Measurements from ENCODE around the gene ANKRD33B.
"Not testable (repeated sequence)": the region's sequence is repeated elsewhere in the genome, so short reads cannot be mapped to it uniquely, and the experiment has no call there.

ANKRD33B gene

GRCh38 chr5:10556289-10556807 is 7.5 kb upstream of the ANKRD33B start:
- DNase-seq (ENCODE audit: extremely low read depth in 1 of 2, low read depth in 1 of 2): no peak

GRCh38 chr5:10556893-10557746 is 6.8 kb upstream of the ANKRD33B start:
- no peak for DNase-seq (ENCODE audit: extremely low read depth in 1 of 2, low read depth in 1 of 2)

GRCh38 chr5:10559151-10559550 is 4.7 kb upstream of the ANKRD33B start:
- no peak for DNase-seq (ENCODE audit: extremely low read depth in 1 of 2, low read depth in 1 of 2)

GRCh38 chr5:10559871-10560270 is 4.0 kb upstream of the ANKRD33B start:
- no peak for DNase-seq (ENCODE audit: extremely low read depth in 1 of 2, low read depth in 1 of 2)

- DNase-seq (ENCODE audit: extremely low read depth in 1 of 2, low read depth in 1 of 2): no peak
Observed at GRCh38 chr5:10562201-10563109, 1.4 kb upstream of the ANKRD33B start.

GRCh38 chr5:10563110-10563944 is 543 bp upstream of the ANKRD33B start:
- DNase-seq (ENCODE audit: extremely low read depth in 1 of 2, low read depth in 1 of 2): peak; percentile 25 to 33

GRCh38 chr5:10564838-10565784 is 1.2 kb downstream of the ANKRD33B start:
- no peak for DNase-seq (ENCODE audit: extremely low read depth in 1 of 2, low read depth in 1 of 2)

- DNase-seq (ENCODE audit: extremely low read depth in 1 of 2, low read depth in 1 of 2): no peak
Observed at GRCh38 chr5:10565785-10566542, 2.1 kb downstream of the ANKRD33B start.

GRCh38 chr5:10566543-10567068 is 2.7 kb downstream of the ANKRD33B start:
- DNase-seq (ENCODE audit: extremely low read depth in 1 of 2, low read depth in 1 of 2): no peak

GRCh38 chr5:10567121-10567591 is 3.3 kb downstream of the ANKRD33B start:
- DNase-seq (ENCODE audit: extremely low read depth in 1 of 2, low read depth in 1 of 2): no peak

- DNase-seq (ENCODE audit: extremely low read depth in 1 of 2, low read depth in 1 of 2): no peak
Observed at GRCh38 chr5:10567781-10568321, 4.0 kb downstream of the ANKRD33B start.

- DNase-seq (ENCODE audit: extremely low read depth in 1 of 2, low read depth in 1 of 2): not testable (repeated sequence)
Observed at GRCh38 chr5:10570540-10570939, 6.7 kb downstream of the ANKRD33B start.

- no peak for DNase-seq (ENCODE audit: extremely low read depth in 1 of 2, low read depth in 1 of 2)
Observed at GRCh38 chr5:10572451-10572850, 8.6 kb downstream of the ANKRD33B start.

GRCh38 chr5:10573487-10574145 is 9.7 kb downstream of the ANKRD33B start:
- no peak for DNase-seq (ENCODE audit: extremely low read depth in 1 of 2, low read depth in 1 of 2)

GRCh38 chr5:10574879-10575278 is 11.0 kb downstream of the ANKRD33B start:
- DNase-seq (ENCODE audit: extremely low read depth in 1 of 2, low read depth in 1 of 2): not testable (repeated sequence)

- DNase-seq (ENCODE audit: extremely low read depth in 1 of 2, low read depth in 1 of 2): no peak
Observed at GRCh38 chr5:10576121-10576789, 12.4 kb downstream of the ANKRD33B start.

- no peak for DNase-seq (ENCODE audit: extremely low read depth in 1 of 2, low read depth in 1 of 2)
Observed at GRCh38 chr5:10576790-10577189, 12.9 kb downstream of the ANKRD33B start.

Measured in stimulated activated CD8-positive, alpha-beta memory T cell treated with anti-CD3 and anti-CD28 coated beads, Interleukin-7, amount 100 ng/mL, for 48 hours (primary cell).